Heart right ventricle (tissue), 16 donors: Measurements from ENCODE around the gene ZNF366. TPM values are rescaled to one million over a fixed set of nuclear protein-coding genes. Genes with fewer than 3 reads are reported as not detected.

Source experiments
- ATAC-seq, 8 donors: fragments of 200-7000 bp; cut with Tn5 transposase; one replicate each; pipeline ENCODE4 v1.9.1; 2020; ENCODE audit warnings: mild to moderate bottlenecking in 8 of 8, moderate library complexity in 8 of 8, moderate number of reproducible peaks in 1 of 8
- DNase-seq, 2 donors: peaks; one replicate each; pipeline ENCODE4 v3.0.0-alpha.2; 2020
- H3K27ac ChIP-seq, 10 donors: fragments of 200-600 bp; sonication (generic) in 2 of 10; one replicate each; pipeline versions ENCODE4 v1.5.0 to v1.8.0; 2020 to 2022; ENCODE audit warnings: mild to moderate bottlenecking in 3 of 10
- H3K27me3 ChIP-seq, 7 donors: fragments of 200-600 bp; one replicate each; pipeline ENCODE4 v1.8.0; 2021 to 2022; ENCODE audit warnings: mild to moderate bottlenecking in 2 of 7
- H3K36me3 ChIP-seq, 9 donors: fragments of 200-600 bp; sonication (generic) in 1 of 9; one replicate each; pipeline versions ENCODE4 v1.5.0 to v1.8.0; 2020 to 2022; ENCODE audit warnings: mild to moderate bottlenecking in 2 of 9
- H3K4me1 ChIP-seq, 9 donors: fragments of 200-600 bp; sonication (generic) in 1 of 9; one replicate each; pipeline versions ENCODE4 v1.5.0 to v1.8.0; 2020 to 2022; ENCODE audit warnings: mild to moderate bottlenecking in 4 of 9
- H3K4me3 ChIP-seq, 10 donors: fragments of 200-600 bp; sonication (generic) in 2 of 10; one replicate each; pipeline versions ENCODE4 v1.5.0 to v1.8.0; 2020 to 2022; ENCODE audit warnings: mild to moderate bottlenecking in 7 of 10, moderate library complexity in 2 of 10
- H3K9me3 ChIP-seq, 11 donors: fragments of 200-600 bp in 10 of 11; sonication (generic) in 2 of 11; one replicate each; pipeline versions ENCODE4 v1.5.0 to v1.8.0; 2013 to 2022; ENCODE audit warnings: mild to moderate bottlenecking in 2 of 11, control low read depth in 1 of 11, moderate library complexity in 1 of 11
- CTCF ChIP-seq, 9 donors: fragments of 200-600 bp; sonication (generic) in 2 of 9; IDR thresholded peaks; one replicate each; pipeline versions ENCODE4 v1.5.0 to v1.8.0; 2021 to 2022; ENCODE audit warnings: antibody characterized with exemption in 9 of 9, mild to moderate bottlenecking in 5 of 9, moderate library complexity in 1 of 9
- WGBS, 2 donors: extraction: QIAGEN DNeasy Blood & Tissue Kit; methylation state at CpG; one replicate each; pipeline ENCODE4 v1.1.7; 2013; ENCODE audit warnings: inconsistent platforms in 1 of 2; 5-methylcytosine and 5-hydroxymethylcytosine counted together
- intact Hi-C, 10 donors: fragments of 100-400 bp; cut with DNase I; formaldehyde crosslinking; loops; one replicate each; pipeline versions ENCODE4 v1.11.1 to v1.14.2; 2022
- polyA plus RNA-seq, 2 donors: library from polyadenylated mRNA; stranded (reverse); fragments of 200-250 nt; gene quantifications; one replicate each; pipeline ENCODE4 v1.2.3, GENCODE V29; 2013
- total RNA-seq, 10 donors: library from RNA; stranded (reverse); fragmentation: NEBNext Ultra II Directional in 3 of 10; extraction: Animal tissue kit (Norgen Biotek cat#: 25700) in 3 of 10; gene quantifications; one replicate each; pipeline versions ENCODE4 v1.2.1 to v1.2.4, GENCODE V29; 2021 to 2023
- donor health status: Arrhythmogenic right ventricular cardiomyopathy.
- donor health status: ischemic (EF 13 %, LVEDD 7.1; RV severe dilation, severe dysfunction).
- donor health status: healthy with polysubstance abuse.
- donor health status: DM: no; HTN: yes; CAD: no.
- donor health status: DM: no; HTN: no; CAD: no.
- donor health status: ischemic (EF 25% LVEDD 6.9; RV normal size, moderate dysfunction).
- donor health status: ischemic (EF 25% LVEDD 5.7; RV mildly dilated, moderate dysfunction).
- donor health status: healthy.
- donor health status: DM: yes; HTN: yes; CAD: no.
- donor health status: Ischemic cardiomyopathy.
- donor health status: ischemic (EF 35%, LVEDD 5.7; RV mildly dilated, moderate dysfunction).
- donor health status: nonischemic (EF 11% LVEDD 7.7; RV severe dilation, severe dysfunction).
- donor health status: DM: yes; HTN: yes; CAD: no.
- donor health status: PGD.
- donor health status: ischemic (EF 29% LVEDD 5.4; RV normal size, mild dysfunction).
- donor health status: nonischemic (EF 23%, LVEDD 6.1; RV moderate dilation, normal function).

Gene ZNF366
- total and polyA plus RNA-seq, 12 donors: 1.7 to 10.5 (median 5.2) TPM

GRCh38 chr5:72415616-72416325 lies 91.4 kb downstream of the ZNF366 start:
- intact Hi-C loops: no loop called here
- no peak for ATAC-seq
- WGBS, 2 donors: 87% methylated on average over 5 of the region's 5 CpGs

DNA sequence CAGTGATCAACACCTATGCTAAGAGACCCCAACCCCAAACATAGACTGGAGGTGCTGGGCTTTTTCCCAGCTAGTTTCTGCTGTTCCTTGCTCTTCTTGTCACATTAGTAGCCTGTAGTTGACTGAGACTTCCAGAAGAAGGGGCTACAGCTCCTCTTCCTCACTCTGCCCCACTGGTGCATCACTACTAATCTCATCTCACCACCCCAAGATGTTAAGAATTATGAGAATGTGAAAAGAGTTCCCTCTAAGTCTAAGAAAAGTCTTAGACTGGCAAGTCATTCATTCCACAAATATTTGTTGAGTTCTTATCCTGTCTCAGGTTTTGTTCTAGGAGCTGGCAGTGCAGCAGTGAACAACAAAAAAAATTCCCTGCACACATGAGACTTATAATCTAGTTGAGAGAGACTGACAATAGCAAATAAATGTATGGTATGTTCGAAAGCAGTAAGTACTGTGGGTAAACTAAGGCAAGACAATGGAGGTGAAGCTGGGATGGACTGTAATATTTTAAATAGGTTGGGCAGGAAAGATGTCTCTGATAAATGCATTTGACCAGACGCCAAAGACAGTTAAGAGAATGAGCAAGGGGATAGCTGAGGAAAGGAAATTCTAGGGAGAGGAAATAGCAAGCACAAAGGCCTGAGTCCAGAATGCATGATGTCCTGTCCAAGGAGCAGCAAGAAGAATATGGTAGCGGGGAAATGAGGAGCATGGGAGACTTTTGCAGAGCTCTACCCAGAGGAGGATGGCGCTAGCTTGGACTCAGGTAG lies 94.7 kb downstream of the ZNF366 start:
- DNase-seq: no peak
- H3K4me1 ChIP-seq: peaks cover 0 to 7% (median 0%) of the 10 kb centered on the region in 9 donors
- no peaks in the 10 kb centered on the region for H3K9me3 ChIP-seq
- intact Hi-C loops: no loop called here
- TF ChIP-seq CTCF (IDR thresholded peaks at IDR 0.05): no peak
- no peaks in the 10 kb centered on the region for H3K36me3 ChIP-seq
- no peak overlapping the region for H3K27ac ChIP-seq
- no peak overlapping the region for H3K4me3 ChIP-seq
- ATAC-seq: no peak
- no peaks in the 10 kb centered on the region for H3K27me3 ChIP-seq
- WGBS, 2 donors: 73 to 88% methylated on average over 4 of the region's 4 CpGs

More at GRCh38 chr5:72415616-72416325, 91.4 kb downstream of the ZNF366 start:
- no peaks in the 10 kb centered on the region for H3K27me3 ChIP-seq
- no peaks in the 10 kb centered on the region for H3K36me3 ChIP-seq
- no peak for DNase-seq
- no peaks in the 10 kb centered on the region for H3K9me3 ChIP-seq
- no peak for TF ChIP-seq CTCF (IDR thresholded peaks at IDR 0.05)
- H3K4me1 ChIP-seq: no peaks in the 10 kb centered on the region
- H3K27ac ChIP-seq: peak overlapping the region in 1 of 10 donors; percentile 58
- H3K4me3 ChIP-seq: no peak overlapping the region

GRCh38 chr5:72410688-72411295 lies 96.4 kb downstream of the ZNF366 start:
- Histone ChIP-seq H3K36me3 (no peaks in the 10 kb centered on the region), H3K4me3 (no peak overlapping the region), H3K27ac (no peak overlapping the region), H3K27me3 (no peaks in the 10 kb centered on the region), H3K9me3 (no peaks in the 10 kb centered on the region), H3K4me1 (peaks cover 0 to 7% (median 0%) of the 10 kb centered on the region in 9 donors)
- TF ChIP-seq CTCF (IDR thresholded peaks at IDR 0.05): no peak
- 83 to 89% methylated on average over 4 of the region's 4 CpGs for WGBS, 2 donors
- ATAC-seq (no peak), DNase-seq (no peak)
- intact Hi-C loops: no loop called here

DNA sequence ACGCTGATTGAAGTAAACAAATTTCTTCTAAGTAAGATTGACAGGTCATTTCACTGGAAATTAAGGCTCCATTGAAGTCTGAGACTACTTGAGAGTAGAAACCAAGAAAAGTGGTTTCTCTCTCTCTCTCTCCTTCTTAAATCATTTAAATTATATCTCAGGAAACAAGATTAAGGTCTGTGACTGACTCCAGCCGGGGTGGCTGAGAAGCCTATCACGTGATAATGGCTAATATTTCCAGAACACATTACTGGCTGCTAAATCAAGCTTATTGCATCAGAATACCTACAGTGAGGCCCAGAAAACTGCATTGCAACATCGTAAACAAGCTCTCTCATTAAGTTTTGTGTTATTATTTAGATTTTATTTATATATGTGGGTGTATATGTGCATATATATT lies 98.6 kb downstream of the ZNF366 start:
- H3K4me3 ChIP-seq: no peak overlapping the region
- peaks cover 0 to 7% (median 0%) of the 10 kb centered on the region in 9 donors for H3K4me1 ChIP-seq
- no peaks in the 10 kb centered on the region for H3K36me3 ChIP-seq
- H3K27ac ChIP-seq: peak overlapping the region in 1 of 10 donors; percentile 1
- ATAC-seq (peak in 4 of 8 donors; percentile 39 to 65 (median 48)), DNase-seq (no peak)
- intact Hi-C loops: no loop called here
- no peaks in the 10 kb centered on the region for H3K27me3 ChIP-seq
- WGBS, 2 donors: 48 to 53% methylated on average over 4 of the region's 4 CpGs
- H3K9me3 ChIP-seq: peaks cover 0 to 10% (median 0%) of the 10 kb centered on the region in 11 donors
- no peak for TF ChIP-seq CTCF (IDR thresholded peaks at IDR 0.05)
